Trophoblast cell (in vitro differentiated cells and primary cell): ENCODE measurements around the gene UBE2E2.

Source experiments
- DNase-seq, 2 donors: peaks; one replicate each; pipeline ENCODE4 v3.0.0-alpha.2; 2016
- H2AFZ ChIP-seq: 2 replicates; pipeline ENCODE4 v1.6.1; 2013; ENCODE audit warnings: low read length, moderate library complexity, mild to moderate bottlenecking; ENCODE audit not compliant: insufficient read depth, poor library complexity
- H2AK5ac ChIP-seq: 2 replicates; pipeline ENCODE4 v1.6.1; 2013; ENCODE audit warnings: mild to moderate bottlenecking, low read length
- H2BK120ac ChIP-seq: 2 replicates; pipeline ENCODE4 v1.6.1; 2013; ENCODE audit warnings: low read length, mild to moderate bottlenecking, moderate library complexity; ENCODE audit not compliant: insufficient read depth, poor library complexity
- H2BK12ac ChIP-seq: 2 replicates; pipeline ENCODE4 v1.6.1; 2013; ENCODE audit warnings: mild to moderate bottlenecking, low read length, moderate library complexity
- H2BK5ac ChIP-seq: 2 replicates; pipeline ENCODE4 v1.6.1; 2013; ENCODE audit warnings: low read length, low read depth, moderate library complexity, mild to moderate bottlenecking; ENCODE audit not compliant: poor library complexity
- H3K14ac ChIP-seq: 2 replicates; pipeline ENCODE4 v1.6.1; 2013; ENCODE audit warnings: mild to moderate bottlenecking, low read length
- H3K18ac ChIP-seq: 2 replicates; pipeline ENCODE4 v1.6.1; 2013; ENCODE audit warnings: mild to moderate bottlenecking, low read length
- H3K23ac ChIP-seq: 2 replicates; pipeline ENCODE4 v1.6.1; 2013; ENCODE audit warnings: low read length
- H3K27ac ChIP-seq: 2 replicates; pipeline ENCODE4 v1.5.1; 2013; ENCODE audit warnings: low read depth, mild to moderate bottlenecking, inconsistent platforms, low read length, moderate library complexity
- H3K27me3 ChIP-seq: 2 replicates; pipeline ENCODE4 v1.6.1; 2013; ENCODE audit warnings: inconsistent platforms, mild to moderate bottlenecking, low read length, moderate library complexity; ENCODE audit not compliant: insufficient read depth
- H3K36me3 ChIP-seq, 2 experiments: 1 replicate in 1 of 2; 2 replicates in 1 of 2; pipeline ENCODE4 v1.6.1; 2013; ENCODE audit warnings: low read length in 2 of 2, mild to moderate bottlenecking in 2 of 2, moderate library complexity in 1 of 2; ENCODE audit not compliant: insufficient read depth in 2 of 2, control insufficient read depth in 1 of 2
- H3K4ac ChIP-seq: 2 replicates; pipeline ENCODE4 v1.6.1; 2013; ENCODE audit warnings: low read depth, mild to moderate bottlenecking, low read length, moderate library complexity
- H3K4me1 ChIP-seq, 2 experiments: 1 replicate in 1 of 2; 2 replicates in 1 of 2; pipeline ENCODE4 v1.6.1; 2013; ENCODE audit warnings: low read length in 2 of 2, mild to moderate bottlenecking in 2 of 2, moderate library complexity in 1 of 2; ENCODE audit not compliant: insufficient read depth in 2 of 2, control insufficient read depth in 1 of 2
- H3K4me2 ChIP-seq: 2 replicates; pipeline ENCODE4 v1.6.1; 2013; ENCODE audit warnings: inconsistent platforms, mild to moderate bottlenecking, low read length, moderate library complexity
- H3K4me3 ChIP-seq: 2 replicates; pipeline ENCODE4 v1.5.1; 2013; ENCODE audit warnings: mild to moderate bottlenecking, low read depth, low read length, inconsistent platforms
- H3K79me1 ChIP-seq: one replicate; pipeline ENCODE4 v1.6.1; 2013; ENCODE audit warnings: low read length
- H3K79me2 ChIP-seq: 2 replicates; pipeline ENCODE4 v1.6.1; 2013; ENCODE audit warnings: low read length, mild to moderate bottlenecking; ENCODE audit not compliant: control insufficient read depth, insufficient read depth, poor library complexity
- H3K9ac ChIP-seq: 2 replicates; pipeline ENCODE4 v1.6.1; 2013; ENCODE audit warnings: mild to moderate bottlenecking, low read length
- H3K9me3 ChIP-seq: 2 replicates; pipeline ENCODE4 v1.6.1; 2013; ENCODE audit warnings: low read depth, mild to moderate bottlenecking, control low read depth, inconsistent platforms, low read length; ENCODE audit not compliant: insufficient read depth
- H4K12ac ChIP-seq: 2 replicates; pipeline ENCODE4 v1.6.1; 2013; ENCODE audit warnings: low read depth, mild to moderate bottlenecking, low read length, moderate library complexity
- H4K8ac ChIP-seq: 2 replicates; pipeline ENCODE4 v1.6.1; 2013; ENCODE audit warnings: low read depth, mild to moderate bottlenecking, low read length, moderate library complexity
- H4K91ac ChIP-seq: one replicate; pipeline ENCODE4 v1.6.1; 2013; ENCODE audit warnings: low read depth, mild to moderate bottlenecking, low read length, moderate library complexity
- WGBS: extraction: QIAGEN DNeasy Blood & Tissue Kit; methylation state at CpG from one replicate; pipeline ENCODE4 v1.1.7; 2013; ENCODE audit warnings: missing lambda C conversion rate; ENCODE audit not compliant: insufficient read length, insufficient coverage; ENCODE audit errors: extremely low coverage; 5-methylcytosine and 5-hydroxymethylcytosine counted together

Gene UBE2E2

DNA sequence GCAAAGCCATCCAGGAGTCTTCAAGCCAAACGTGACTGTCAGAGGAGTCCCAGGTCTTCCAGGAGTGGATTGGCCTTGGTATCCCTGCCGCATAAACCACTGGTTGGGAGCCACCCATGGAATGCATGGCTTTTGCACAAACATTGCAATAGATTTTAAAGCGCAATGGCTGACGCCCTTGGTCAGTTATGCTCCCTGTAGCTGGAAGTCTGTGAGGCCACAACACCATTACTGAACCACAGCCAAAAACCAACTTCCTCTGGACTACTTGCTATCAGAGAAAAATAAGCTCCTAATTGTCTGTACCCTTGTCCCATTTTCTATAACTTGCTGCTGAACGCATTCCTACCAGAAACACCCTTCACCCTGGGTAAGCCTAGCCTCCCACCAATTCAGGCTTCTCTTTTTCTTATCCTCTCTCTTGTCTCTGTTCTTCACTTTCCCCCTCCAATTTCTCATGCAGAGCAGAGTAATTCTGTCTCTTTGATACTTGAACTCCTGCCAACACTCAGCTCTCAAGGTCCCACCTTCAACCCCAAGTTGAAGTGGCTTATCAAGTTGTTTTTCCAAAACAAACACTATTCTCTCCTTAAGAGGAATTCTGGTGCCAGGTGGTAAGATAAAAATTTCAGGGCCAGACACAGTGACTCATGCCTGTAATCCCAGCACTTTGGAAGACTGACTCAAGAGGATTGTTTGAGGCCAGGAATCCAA, 426.2 kb downstream of the UBE2E2 start:
- Histone ChIP-seq H3K4me2 (no peak overlapping the region), H4K91ac (no peak overlapping the region), H2AFZ (no peak overlapping the region), H2BK12ac (no peak overlapping the region), H3K23ac (no peak overlapping the region), H3K9me3 (peaks cover 5% of the 10 kb centered on the region), H3K4me3 (no peak overlapping the region), H3K4ac (no peak overlapping the region), H3K9ac (no peak overlapping the region), H3K79me2 (no peaks in the 10 kb centered on the region), H3K14ac (no peak overlapping the region), H3K27me3 (no peaks in the 10 kb centered on the region), H3K18ac (no peak overlapping the region), H4K12ac (no peak overlapping the region), H3K36me3 (no peaks in the 10 kb centered on the region), H3K79me1 (no peaks in the 10 kb centered on the region), H3K27ac (no peak overlapping the region), H4K8ac (no peak overlapping the region), H2AK5ac (no peak overlapping the region), H2BK120ac (no peak overlapping the region), H3K4me1 (peaks cover 0 to 2% of the 10 kb centered on the region in 2 experiments), H2BK5ac (no peak overlapping the region)
- WGBS: no CpG with 5 or more reads among the region's 5 CpGs
- peak in 1 of 2 donors; percentile 16 for DNase-seq

GRCh38 chr3:23633261-23633960, 430.3 kb downstream of the UBE2E2 start:
- Histone ChIP-seq H3K79me2 (no peaks in the 10 kb centered on the region), H4K12ac (no peak overlapping the region), H3K18ac (no peak overlapping the region), H3K4me1 (no peaks in the 10 kb centered on the region), H2BK5ac (no peak overlapping the region), H2AFZ (no peak overlapping the region), H3K36me3 (no peaks in the 10 kb centered on the region), H3K23ac (no peak overlapping the region), H3K4ac (no peak overlapping the region), H3K14ac (no peak overlapping the region), H2BK120ac (no peak overlapping the region), H4K91ac (no peak overlapping the region), H3K9me3 (no peaks in the 10 kb centered on the region), H3K9ac (no peak overlapping the region), H4K8ac (no peak overlapping the region), H3K79me1 (no peaks in the 10 kb centered on the region), H3K27ac (no peak overlapping the region), H2BK12ac (no peak overlapping the region), H2AK5ac (no peak overlapping the region), H3K27me3 (no peaks in the 10 kb centered on the region), H3K4me2 (no peak overlapping the region), H3K4me3 (no peak overlapping the region)
- DNase-seq: no peak
- WGBS: no CpG with 5 or more reads among the region's 6 CpGs

- Histone ChIP-seq H3K36me3 (no peaks in the 10 kb centered on the region), H2BK120ac (no peak overlapping the region), H4K91ac (no peak overlapping the region), H2AFZ (no peak overlapping the region), H3K4ac (no peak overlapping the region), H3K79me1 (no peaks in the 10 kb centered on the region), H3K14ac (no peak overlapping the region), H3K27ac (no peak overlapping the region), H4K12ac (no peak overlapping the region), H2BK5ac (no peak overlapping the region), H3K18ac (no peak overlapping the region), H3K27me3 (no peaks in the 10 kb centered on the region), H3K23ac (no peak overlapping the region), H3K79me2 (no peaks in the 10 kb centered on the region), H2AK5ac (no peak overlapping the region), H3K4me2 (no peak overlapping the region), H4K8ac (no peak overlapping the region), H2BK12ac (no peak overlapping the region), H3K4me3 (no peak overlapping the region), H3K9me3 (no peaks in the 10 kb centered on the region), H3K4me1 (no peaks in the 10 kb centered on the region), H3K9ac (no peak overlapping the region)
- no CpG with 5 or more reads among the region's 3 CpGs for WGBS
- no peak for DNase-seq
These were observed 434.2 kb downstream of the UBE2E2 start for GRCh38 chr3:23637339-23637738.

DNA sequence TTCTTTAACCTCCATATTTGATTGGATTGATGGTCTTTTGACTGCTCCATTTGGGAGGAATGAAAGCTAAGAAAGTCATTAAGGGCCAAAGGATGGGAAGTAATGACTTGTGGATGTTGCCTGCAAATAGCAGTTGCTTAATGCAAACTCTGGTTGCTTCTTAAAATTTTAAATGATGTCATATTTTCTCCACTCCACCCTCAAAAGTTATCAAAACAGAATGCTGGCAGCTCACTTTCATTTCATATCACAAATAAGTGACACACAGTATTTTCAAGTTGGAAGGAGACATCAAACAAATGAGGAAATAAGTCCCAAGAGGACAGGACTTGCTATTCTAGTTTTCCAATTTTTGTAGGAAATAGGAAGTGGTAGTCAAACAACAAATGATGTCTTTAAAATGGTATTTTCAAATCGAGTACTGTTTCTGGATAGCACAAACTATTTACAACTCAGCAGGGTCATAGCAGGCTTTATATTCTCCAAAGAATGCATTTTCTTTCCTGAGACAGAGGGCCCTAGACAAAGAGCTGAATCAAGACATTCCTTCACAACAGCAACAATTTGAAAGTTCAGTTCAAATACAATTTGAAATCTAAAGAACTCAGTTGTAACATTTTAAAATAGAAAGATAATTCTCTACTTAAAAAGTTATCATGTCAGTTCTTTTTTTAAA, 437.5 kb downstream of the UBE2E2 start:
- no peak overlapping the region for H2AFZ ChIP-seq
- H2BK12ac ChIP-seq: no peak overlapping the region
- no peak overlapping the region for H3K23ac ChIP-seq
- no peak overlapping the region for H4K8ac ChIP-seq
- H4K91ac ChIP-seq: no peak overlapping the region
- H3K79me1 ChIP-seq: no peaks in the 10 kb centered on the region
- H3K14ac ChIP-seq: no peak overlapping the region
- no peak overlapping the region for H4K12ac ChIP-seq
- H3K4ac ChIP-seq: no peak overlapping the region
- H3K27me3 ChIP-seq: no peaks in the 10 kb centered on the region
- WGBS: no CpG with 5 or more reads among the region's 1 CpG
- no peak overlapping the region for H2AK5ac ChIP-seq
- H2BK5ac ChIP-seq: no peak overlapping the region
- no peak for DNase-seq
- H2BK120ac ChIP-seq: no peak overlapping the region
- H3K79me2 ChIP-seq: no peaks in the 10 kb centered on the region
- no peaks in the 10 kb centered on the region for H3K9me3 ChIP-seq
- no peak overlapping the region for H3K18ac ChIP-seq
- no peak overlapping the region for H3K4me3 ChIP-seq
- H3K4me1 ChIP-seq: no peaks in the 10 kb centered on the region
- no peaks in the 10 kb centered on the region for H3K36me3 ChIP-seq
- H3K27ac ChIP-seq: no peak overlapping the region
- H3K4me2 ChIP-seq: no peak overlapping the region
- no peak overlapping the region for H3K9ac ChIP-seq
